Measurements from ENCODE around the gene TRIM14. TPM values are rescaled to one million over a fixed set of nuclear protein-coding genes. Genes with fewer than 3 reads are reported as not detected.

TRIM14 gene
- total RNA-seq, 1 experiment from 2014 or later = 12.5 TPM

GRCh38 chr9:98069551-98069950, 49.5 kb downstream of the TRIM14 start:
- Mint-ChIP-seq H3K27ac (no peak overlapping the region), H3K27me3 (ENCODE audit: low read depth) (no peaks in the 10 kb centered on the region), H3K4me1 (peaks cover 2 to 4% of the 10 kb centered on the region in 2 experiments), H3K36me3 (ENCODE audit: insufficient read depth in 1 of 3, low read depth in 3 of 3) (peaks cover 8 to 14% (median 10%) of the 10 kb centered on the region in 3 experiments), H3K9me3 (no peaks in the 10 kb centered on the region), H3K4me3 (no peak overlapping the region)
- H2BK120ac ChIP-seq (ENCODE audit: low read depth, low read length, poor library complexity, severe bottlenecking) = no peak overlapping the region
- no peak overlapping the region for H2BK20ac ChIP-seq (ENCODE audit: low read depth, low read length, poor library complexity, severe bottlenecking)
- H2BK15ac ChIP-seq (ENCODE audit: low read depth, low read length) = no peak overlapping the region
- no peak overlapping the region for H2BK12ac ChIP-seq (ENCODE audit: insufficient read length, low read depth, low read length)
- no peak overlapping the region for H3K18ac ChIP-seq (ENCODE audit: insufficient read length, low read depth, low read length)
- H3K27me3 ChIP-seq (ENCODE audit: insufficient read depth, low read length) = no peaks in the 10 kb centered on the region
- no peaks in the 10 kb centered on the region for H4K20me1 ChIP-seq (ENCODE audit: control insufficient read depth, insufficient read depth, insufficient read length)
- H2AFZ ChIP-seq (ENCODE audit: low read length) = no peak overlapping the region
- no peak overlapping the region for H3K9ac ChIP-seq (ENCODE audit: extremely low read depth, insufficient read length, low read length)
- no peak for DNase-seq
- no peak overlapping the region for H4K8ac ChIP-seq (replicated peaks; ENCODE audit: insufficient read length, low read depth, low read length)
- no peak overlapping the region for H2AK5ac ChIP-seq (ENCODE audit: insufficient read length, low read length)
- no peak overlapping the region for H4K91ac ChIP-seq (ENCODE audit: insufficient read length, low read depth, low read length)
- no peak overlapping the region for H3K4me2 ChIP-seq (ENCODE audit: insufficient read depth, insufficient read length, low read length)
- no peaks in the 10 kb centered on the region; the same call in 1 of the 2 replicates for H3K4me1 ChIP-seq (ENCODE audit: insufficient read depth, low read length)
- no peak overlapping the region for H2BK5ac ChIP-seq (ENCODE audit: insufficient read length, low read length)
- H3K27ac ChIP-seq (ENCODE audit: insufficient read length, low read depth, low read length) = no peak overlapping the region
- TF ChIP-seq CTCF (conservative IDR thresholded peaks at IDR 0.05) = no peak
- H3K79me2 ChIP-seq (ENCODE audit: insufficient read depth, low read length) = no peaks in the 10 kb centered on the region
- no peak overlapping the region for H4K5ac ChIP-seq (ENCODE audit: insufficient read length, low read depth, low read length)
- no peak overlapping the region for H3T11ph ChIP-seq (ENCODE audit: low read length)
- H3K79me1 ChIP-seq (ENCODE audit: insufficient read depth, low read depth, low read length, poor library complexity, severe bottlenecking) = no peaks in the 10 kb centered on the region
- H3K23me2 ChIP-seq (ENCODE audit: insufficient read length, low read depth, low read length, poor library complexity, severe bottlenecking) = no peaks in the 10 kb centered on the region
- H3K4ac ChIP-seq (ENCODE audit: low read depth, low read length) = no peak overlapping the region
- H3K9me3 ChIP-seq (ENCODE audit: control insufficient read depth, low read depth, low read length) = no peaks in the 10 kb centered on the region
- H3K23ac ChIP-seq (ENCODE audit: insufficient read length, low read depth, low read length) = no peak overlapping the region
- no peak overlapping the region for H3K56ac ChIP-seq (ENCODE audit: insufficient read length, low read depth, low read length)
- H3K14ac ChIP-seq (ENCODE audit: insufficient read depth, low read length) = no peak overlapping the region
- WGBS (ENCODE audit: extremely low coverage, insufficient read length, low lambda C conversion rate) = no CpG with 5 or more reads among the region's 6 CpGs
